Large intestine (tissue), 3 donors: ENCODE results near the gene SHFL. TPM values are rescaled to one million over a fixed set of nuclear protein-coding genes. Genes with fewer than 3 reads are reported as not detected.

Experiments
- DNase-seq, 2 donors: peaks; one replicate each; pipeline versions ENCODE4 v3.0.0 to v3.0.0-alpha.2; 2013
- H3K27ac ChIP-seq: one replicate; pipeline ENCODE4 v1.5.1; 2013; ENCODE audit warnings: low read length
- H3K27me3 ChIP-seq: 2 replicates; pipeline ENCODE4 v1.6.1; 2013; ENCODE audit warnings: low read length; ENCODE audit not compliant: control insufficient read depth, insufficient read depth
- H3K36me3 ChIP-seq: 2 replicates; pipeline ENCODE4 v1.6.1; 2013; ENCODE audit warnings: low read length; ENCODE audit not compliant: control insufficient read depth, insufficient read depth
- H3K4me1 ChIP-seq: one replicate; pipeline ENCODE4 v1.6.1; 2013; ENCODE audit warnings: low read length; ENCODE audit not compliant: control insufficient read depth, insufficient read depth
- H3K4me3 ChIP-seq: one replicate; pipeline ENCODE4 v1.5.1; 2013; ENCODE audit warnings: low read length
- H3K9me3 ChIP-seq: one replicate; pipeline ENCODE4 v1.6.1; 2013; ENCODE audit warnings: mild to moderate bottlenecking, low read depth, low read length, moderate library complexity; ENCODE audit not compliant: control insufficient read depth
- WGBS: methylation state at CpG from one replicate; pipeline ENCODE4 v1.1.5; 2013; ENCODE audit warnings: low lambda C conversion rate; ENCODE audit not compliant: insufficient coverage; 5-methylcytosine and 5-hydroxymethylcytosine counted together
- polyA plus RNA-seq: library from polyadenylated mRNA; unstranded; fragments of 120-200 nt; gene quantifications from one replicate; pipeline ENCODE4 v1.2.1, GENCODE V29; 2013

SHFL gene
- polyA plus RNA-seq, 1 donor = 44.5 TPM

DNA sequence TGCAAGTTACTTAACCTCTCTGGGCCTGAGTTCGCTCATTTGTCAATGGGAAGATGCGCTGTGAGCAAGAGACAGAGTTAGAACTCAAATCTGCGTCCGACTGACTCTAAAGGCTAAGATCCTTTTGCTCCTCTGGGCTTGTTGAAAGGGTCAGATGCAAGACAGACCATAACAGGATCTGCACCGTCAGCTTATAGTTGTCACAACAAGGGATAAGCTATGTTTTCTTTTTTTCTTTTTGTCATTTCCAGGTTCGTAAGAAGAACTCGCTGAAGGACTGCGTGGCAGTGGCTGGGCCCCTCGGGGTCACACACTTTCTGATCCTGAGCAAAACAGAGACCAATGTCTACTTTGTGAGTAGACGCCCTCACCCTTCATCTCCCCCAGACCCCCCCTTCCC is 21.1 kb downstream of the SHFL start:
- H3K27ac ChIP-seq = no peak overlapping the region
- H3K9me3 ChIP-seq = no peaks in the 10 kb centered on the region
- peaks cover 12% of the 10 kb centered on the region for H3K4me1 ChIP-seq
- H3K4me3 ChIP-seq = peak overlapping the region; percentile 57
- no peak for DNase-seq
- WGBS = no CpG with 5 or more reads among the region's 10 CpGs
- H3K27me3 ChIP-seq = no peaks in the 10 kb centered on the region
- peaks cover 44% of the 10 kb centered on the region for H3K36me3 ChIP-seq

DNA sequence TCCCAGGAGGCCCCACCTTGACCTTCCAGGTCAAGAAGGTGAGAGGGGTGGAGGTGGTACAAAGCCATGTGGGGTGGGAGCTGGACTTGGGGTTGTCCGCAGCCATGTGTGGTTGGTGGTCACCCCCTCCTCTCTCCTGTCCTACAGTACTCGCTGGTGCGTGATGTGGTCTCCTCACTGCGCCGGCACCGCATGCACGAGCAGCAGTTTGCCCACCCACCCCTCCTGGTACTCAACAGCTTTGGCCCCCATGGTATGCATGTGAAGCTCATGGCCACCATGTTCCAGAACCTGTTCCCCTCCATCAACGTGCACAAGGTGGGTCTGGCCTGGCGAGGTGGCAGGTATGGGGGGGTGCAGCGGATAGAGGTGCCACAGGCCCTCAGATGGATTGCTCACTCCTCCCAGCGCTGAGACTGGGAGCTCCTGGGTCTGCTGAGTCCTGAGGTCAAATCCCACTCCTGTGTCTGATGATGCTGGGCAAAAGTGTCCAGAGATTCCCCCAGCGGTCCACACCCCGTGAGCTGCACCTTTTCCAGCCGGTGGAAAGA is 21.8 kb downstream of the SHFL start:
- Histone ChIP-seq H3K4me1 (peaks cover 14% of the 10 kb centered on the region), H3K27ac (no peak overlapping the region), H3K27me3 (no peaks in the 10 kb centered on the region), H3K36me3 (peaks cover 45% of the 10 kb centered on the region), H3K4me3 (no peak overlapping the region), H3K9me3 (no peaks in the 10 kb centered on the region)
- no peak for DNase-seq
- no CpG with 5 or more reads among the region's 14 CpGs for WGBS

DNA sequence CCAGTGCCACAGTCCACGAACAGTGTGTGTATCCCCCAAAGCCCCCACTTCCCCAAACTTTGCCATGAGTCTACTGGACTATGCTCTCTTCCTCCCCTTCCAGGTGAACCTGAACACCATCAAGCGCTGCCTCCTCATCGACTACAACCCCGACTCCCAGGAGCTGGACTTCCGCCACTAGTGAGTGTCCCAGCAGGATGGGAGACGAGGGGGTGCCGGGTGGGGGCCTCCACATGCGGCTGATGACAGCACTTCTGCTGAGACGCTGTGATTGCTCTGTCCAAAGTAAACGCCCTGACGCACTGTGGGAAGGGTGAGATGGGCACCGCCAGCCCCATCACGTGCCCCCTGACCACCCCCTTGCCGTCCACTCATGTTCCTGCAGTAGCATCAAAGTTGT is 23.4 kb downstream of the SHFL start:
- DNase-seq = no peak
- H3K4me3 ChIP-seq = no peak overlapping the region
- no CpG with 5 or more reads among the region's 14 CpGs for WGBS
- no peak overlapping the region for H3K27ac ChIP-seq
- H3K9me3 ChIP-seq = no peaks in the 10 kb centered on the region
- peaks cover 23% of the 10 kb centered on the region for H3K4me1 ChIP-seq
- H3K27me3 ChIP-seq = no peaks in the 10 kb centered on the region
- H3K36me3 ChIP-seq = peaks cover 48% of the 10 kb centered on the region

DNA sequence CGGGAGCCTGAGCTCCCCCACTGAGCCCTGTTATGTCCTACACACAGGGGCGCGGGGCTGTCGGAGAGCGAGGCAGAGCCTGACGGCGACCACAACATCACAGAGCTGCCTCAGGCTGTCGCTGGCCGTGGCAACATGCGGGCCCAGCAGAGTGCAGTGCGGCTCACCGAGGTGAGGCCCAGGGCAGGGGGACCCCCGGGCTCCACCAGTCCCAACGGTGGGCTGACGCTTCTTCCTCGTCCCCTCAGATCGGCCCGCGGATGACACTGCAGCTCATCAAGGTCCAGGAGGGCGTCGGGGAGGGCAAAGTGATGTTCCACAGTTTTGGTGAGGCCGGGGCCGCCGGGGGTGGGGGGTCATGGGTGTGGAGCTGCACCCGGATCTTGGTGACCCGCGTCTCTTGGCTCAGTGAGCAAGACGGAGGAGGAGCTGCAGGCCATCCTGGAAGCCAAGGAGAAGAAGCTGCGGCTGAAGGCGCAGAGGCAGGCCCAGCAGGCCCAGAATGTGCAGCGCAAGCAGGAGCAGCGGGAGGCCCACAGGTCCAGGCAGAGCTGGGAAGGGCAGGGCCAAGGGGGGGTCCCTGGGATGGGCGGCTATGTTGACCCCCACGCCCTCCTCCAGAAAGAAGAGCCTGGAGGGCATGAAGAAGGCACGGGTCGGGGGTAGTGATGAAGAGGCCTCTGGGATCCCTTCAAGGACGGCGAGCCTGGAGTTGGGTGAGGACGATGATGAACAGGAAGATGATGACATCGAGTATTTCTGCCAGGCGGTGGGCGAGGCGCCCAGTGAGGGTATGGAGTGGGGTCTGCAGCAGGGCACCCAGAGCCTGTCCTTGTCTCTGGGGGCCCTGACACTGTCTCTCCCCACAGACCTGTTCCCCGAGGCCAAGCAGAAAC is 24.2 kb downstream of the SHFL start:
- peaks cover 56% of the 10 kb centered on the region for H3K36me3 ChIP-seq
- peaks cover 23% of the 10 kb centered on the region for H3K4me1 ChIP-seq
- no peaks in the 10 kb centered on the region for H3K27me3 ChIP-seq
- no CpG with 5 or more reads among the region's 44 CpGs for WGBS
- no peaks in the 10 kb centered on the region for H3K9me3 ChIP-seq
- DNase-seq = no peak
- no peak overlapping the region for H3K27ac ChIP-seq
- H3K4me3 ChIP-seq = no peak overlapping the region

DNA sequence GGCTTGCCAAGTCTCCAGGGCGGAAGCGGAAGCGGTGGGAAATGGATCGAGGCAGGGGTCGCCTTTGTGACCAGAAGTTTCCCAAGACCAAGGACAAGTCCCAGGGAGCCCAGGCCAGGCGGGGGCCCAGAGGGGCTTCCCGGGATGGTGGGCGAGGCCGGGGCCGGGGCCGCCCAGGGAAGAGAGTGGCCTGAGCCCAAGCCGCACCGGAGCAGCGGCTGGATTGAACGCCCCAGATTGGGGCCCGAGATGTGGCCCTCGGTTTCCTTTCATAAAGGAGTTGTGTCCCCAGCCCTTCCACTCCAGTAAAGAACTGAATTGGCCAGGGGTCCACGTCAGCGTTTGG is 24.8 kb downstream of the SHFL start:
- Histone ChIP-seq H3K4me1 (peaks cover 20% of the 10 kb centered on the region), H3K27me3 (no peaks in the 10 kb centered on the region), H3K27ac (no peak overlapping the region), H3K36me3 (peaks cover 62% of the 10 kb centered on the region), H3K9me3 (no peaks in the 10 kb centered on the region), H3K4me3 (no peak overlapping the region)
- no peak for DNase-seq
- WGBS = no CpG with 5 or more reads among the region's 19 CpGs

DNA sequence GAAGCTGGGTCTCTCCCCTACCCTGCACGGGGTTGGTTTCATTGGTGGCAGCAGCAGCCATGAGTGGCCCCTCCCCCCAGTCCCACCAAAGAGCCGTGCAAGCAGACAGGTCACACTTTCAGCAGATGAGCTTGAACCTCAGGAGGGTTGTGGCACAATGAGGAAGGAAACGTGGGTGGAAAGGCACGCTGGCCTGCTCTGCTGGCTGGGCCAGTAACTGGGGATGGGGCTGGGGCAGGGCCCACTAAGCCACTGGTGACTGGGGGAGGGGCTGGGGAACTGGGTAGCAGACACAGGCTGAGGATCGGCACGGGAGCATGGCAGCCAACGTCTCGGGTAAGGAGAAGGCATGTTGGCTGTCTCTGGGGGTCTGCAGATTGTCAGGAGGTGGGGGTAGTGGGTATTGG is 25.3 kb downstream of the SHFL start, which contains the start of gene P2RY11:
TSS of gene P2RY11 (plus strand) at position 289 of the 407 bp plus-strand sequence. CDS start at position 318, 29 bp downstream.
- H3K9me3 ChIP-seq = no peaks in the 10 kb centered on the region
- H3K27ac ChIP-seq = no peak within 1 kb of the TSS
- no peak within 1 kb of the TSS for H3K4me3 ChIP-seq
- no peaks in the 10 kb centered on the region for H3K27me3 ChIP-seq
- H3K4me1 ChIP-seq = peaks cover 20% of the 10 kb centered on the region
- DNase-seq = no peak
- WGBS = no CpG with 5 or more reads among the region's 8 CpGs
- peaks cover 67% of the 10 kb centered on the region for H3K36me3 ChIP-seq

DNA sequence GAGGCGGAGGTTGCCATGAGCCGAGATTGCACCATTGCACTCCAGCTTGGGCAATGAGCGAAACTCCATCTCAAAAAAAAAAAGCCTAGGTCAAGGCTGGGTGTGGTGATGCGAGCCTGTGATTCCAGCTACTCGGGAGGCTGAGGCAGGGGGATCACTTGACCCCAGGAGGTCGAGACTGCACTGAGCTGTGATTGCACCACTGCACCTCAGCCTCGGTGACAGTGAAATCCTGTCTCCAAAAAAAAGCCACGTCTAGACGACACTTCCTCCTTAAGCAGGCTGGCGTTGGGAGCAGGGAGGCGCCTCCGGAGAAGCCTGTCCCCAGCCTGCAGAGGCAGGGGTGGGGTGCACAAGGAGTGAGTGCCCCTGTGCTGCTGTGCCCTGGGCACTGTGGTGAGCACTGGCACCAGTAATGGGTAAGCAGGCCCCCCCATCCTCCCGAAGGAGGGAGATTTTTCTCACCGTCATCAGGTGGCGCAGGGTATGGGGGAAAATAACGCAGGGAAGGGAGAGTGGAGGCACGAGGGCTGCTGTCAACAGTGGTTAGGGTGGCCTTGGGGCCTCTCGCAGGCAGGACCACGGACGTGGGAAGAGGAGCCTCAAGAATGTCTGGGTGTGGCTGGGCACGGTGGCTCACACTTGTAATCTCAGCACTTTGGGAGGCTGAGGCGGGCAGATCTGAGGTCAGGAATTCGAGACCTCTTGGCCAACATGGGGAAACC is 26.1 kb downstream of the SHFL start:
- no peaks in the 10 kb centered on the region for H3K9me3 ChIP-seq
- no peak overlapping the region for H3K27ac ChIP-seq
- no peaks in the 10 kb centered on the region for H3K27me3 ChIP-seq
- H3K4me3 ChIP-seq = no peak overlapping the region
- DNase-seq = no peak
- H3K36me3 ChIP-seq = peaks cover 74% of the 10 kb centered on the region
- H3K4me1 ChIP-seq = peaks cover 16% of the 10 kb centered on the region
- no CpG with 5 or more reads among the region's 23 CpGs for WGBS

DNA sequence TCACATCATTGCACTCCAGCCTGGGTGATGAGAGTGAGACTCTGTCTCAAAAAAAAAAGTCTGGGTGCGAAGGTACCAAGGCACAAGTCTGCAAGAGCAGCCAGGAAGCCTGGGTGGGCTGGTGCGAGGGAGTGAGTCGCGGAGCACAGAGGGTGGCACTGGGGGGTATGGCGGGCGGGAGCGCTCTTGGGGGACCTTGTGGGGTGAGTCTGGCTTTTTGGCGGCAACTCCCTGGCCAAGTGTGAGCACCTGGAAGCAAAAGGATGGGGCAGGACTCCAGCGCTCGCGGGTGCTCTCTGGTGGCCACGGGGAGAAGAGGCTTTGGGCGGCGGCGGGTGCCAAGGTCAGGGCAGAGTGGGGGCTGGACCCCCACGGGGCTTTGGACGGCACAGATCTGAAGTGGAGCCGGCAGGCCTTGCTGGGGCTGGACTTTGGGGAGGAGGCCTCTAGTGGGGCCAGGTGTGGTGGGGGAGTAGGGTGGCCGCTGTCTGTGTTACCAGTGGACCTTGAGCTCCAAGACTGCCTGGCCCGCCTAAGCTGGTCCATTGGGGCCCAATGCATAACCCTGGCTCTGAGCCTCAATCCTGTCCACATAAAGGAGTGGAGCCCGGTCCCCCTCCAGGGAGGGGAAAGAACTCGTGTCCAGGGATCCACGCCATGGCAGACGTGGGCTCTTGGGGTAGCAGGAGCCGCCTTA is 26.9 kb downstream of the SHFL start:
- WGBS = no CpG with 5 or more reads among the region's 25 CpGs
- Histone ChIP-seq H3K27me3 (no peaks in the 10 kb centered on the region), H3K4me1 (peaks cover 11% of the 10 kb centered on the region), H3K36me3 (peaks cover 73% of the 10 kb centered on the region), H3K9me3 (no peaks in the 10 kb centered on the region), H3K4me3 (no peak overlapping the region), H3K27ac (no peak overlapping the region)
- DNase-seq = peak in 1 of 2 donors; percentile 55

DNA sequence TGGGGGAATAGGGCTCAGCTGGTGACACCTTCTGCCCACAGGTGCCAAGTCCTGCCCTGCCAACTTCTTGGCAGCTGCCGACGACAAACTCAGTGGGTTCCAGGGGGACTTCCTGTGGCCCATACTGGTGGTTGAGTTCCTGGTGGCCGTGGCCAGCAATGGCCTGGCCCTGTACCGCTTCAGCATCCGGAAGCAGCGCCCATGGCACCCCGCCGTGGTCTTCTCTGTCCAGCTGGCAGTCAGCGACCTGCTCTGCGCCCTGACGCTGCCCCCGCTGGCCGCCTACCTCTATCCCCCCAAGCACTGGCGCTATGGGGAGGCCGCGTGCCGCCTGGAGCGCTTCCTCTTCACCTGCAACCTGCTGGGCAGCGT is 27.5 kb downstream of the SHFL start:
- Histone ChIP-seq H3K27ac (no peak overlapping the region), H3K4me3 (no peak overlapping the region), H3K36me3 (peaks cover 71% of the 10 kb centered on the region), H3K4me1 (peaks cover 12% of the 10 kb centered on the region), H3K27me3 (no peaks in the 10 kb centered on the region), H3K9me3 (no peaks in the 10 kb centered on the region)
- no peak for DNase-seq
- WGBS = no CpG with 5 or more reads among the region's 19 CpGs
